NCI-H1105 (cell line): ENCODE data around the gene NRROS.
"Not testable (repeated sequence)": the region's sequence is repeated elsewhere in the genome, so short reads cannot be mapped to it uniquely, and the experiment has no call there.

Experiments used
- DNase-seq: peaks from one replicate; lab custom pipeline; 2025; lab: John Stamatoyannopoulos, UW

The NRROS gene

DNA sequence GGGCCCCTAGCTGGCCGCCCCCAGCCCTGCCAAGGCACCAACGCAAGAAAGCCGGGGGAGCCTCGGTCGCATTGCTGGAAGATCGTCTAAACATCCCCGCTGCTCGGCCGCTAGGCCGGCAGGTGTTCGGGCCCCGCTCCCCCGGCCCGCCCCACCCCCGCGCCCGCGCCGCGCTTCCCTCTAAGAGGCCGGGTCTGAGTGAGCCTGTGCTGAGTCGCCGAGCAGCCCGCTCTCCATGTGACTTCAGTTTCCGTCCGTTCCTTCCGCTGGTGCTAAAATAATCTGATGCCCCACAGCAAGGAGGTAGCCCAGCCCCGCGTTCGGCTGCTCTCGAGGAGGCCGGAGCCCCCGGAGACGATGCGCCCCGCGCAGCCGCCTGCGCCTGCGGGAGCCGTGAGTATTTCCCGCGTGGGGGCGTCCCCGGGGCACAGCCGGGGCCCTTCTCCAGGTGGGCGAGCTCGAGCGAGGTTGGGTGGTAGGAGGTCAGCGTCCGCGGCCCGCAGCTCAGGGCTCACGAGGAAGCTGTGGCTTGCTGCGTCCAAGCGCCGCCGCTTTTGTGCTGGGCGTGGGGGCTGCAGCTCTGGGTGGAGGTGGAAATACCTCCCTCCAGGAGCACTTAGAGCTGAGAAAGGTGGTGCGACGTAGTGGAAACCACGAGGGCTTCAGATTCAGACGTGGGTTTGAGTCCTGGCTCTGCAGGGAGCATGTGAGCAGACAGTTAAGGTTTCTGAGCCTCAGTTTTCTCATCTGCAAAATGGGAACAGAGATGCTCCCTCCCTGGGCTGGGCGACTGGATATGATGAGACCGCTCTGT, at the start of gene NRROS:
TSS of gene NRROS (plus strand) at position 212 of the 814 bp plus-strand sequence. CDS start 14,846 bp downstream, outside the sequence.
- DNase-seq: peak; percentile 75

GRCh38 chr3:196590279-196590678, 49.2 kb upstream of the NRROS start:
- DNase-seq: no peak

- DNase-seq: no peak
Observed at GRCh38 chr3:196596355-196596754, 43.1 kb upstream of the NRROS start.

GRCh38 chr3:196597971-196598733, 41.3 kb upstream of the NRROS start:
- not testable (repeated sequence) for DNase-seq

- DNase-seq: no peak
Observed at GRCh38 chr3:196599734-196600128, 39.8 kb upstream of the NRROS start.

DNA sequence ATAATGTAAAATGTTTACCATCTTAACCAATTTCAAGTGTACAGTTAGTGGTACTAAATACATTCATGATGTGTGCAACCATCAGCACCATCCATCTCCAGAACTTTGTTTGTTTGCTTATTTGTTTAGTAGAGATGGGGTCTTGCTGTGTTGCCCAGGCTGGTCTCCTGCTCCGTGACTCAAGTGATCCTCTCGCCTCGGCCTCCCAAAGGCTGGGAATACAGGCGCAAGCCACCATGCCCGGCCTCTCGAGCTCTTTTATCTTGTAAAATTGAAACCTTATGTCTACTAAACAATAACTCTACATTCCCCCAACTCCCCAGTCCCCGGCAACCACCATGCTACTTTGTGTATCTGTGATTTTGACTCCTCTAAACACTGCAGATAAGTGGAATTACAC, 39.1 kb upstream of the NRROS start:
- DNase-seq: no peak

- DNase-seq: no peak
Observed at GRCh38 chr3:196602673-196603072, 36.8 kb upstream of the NRROS start.

DNA sequence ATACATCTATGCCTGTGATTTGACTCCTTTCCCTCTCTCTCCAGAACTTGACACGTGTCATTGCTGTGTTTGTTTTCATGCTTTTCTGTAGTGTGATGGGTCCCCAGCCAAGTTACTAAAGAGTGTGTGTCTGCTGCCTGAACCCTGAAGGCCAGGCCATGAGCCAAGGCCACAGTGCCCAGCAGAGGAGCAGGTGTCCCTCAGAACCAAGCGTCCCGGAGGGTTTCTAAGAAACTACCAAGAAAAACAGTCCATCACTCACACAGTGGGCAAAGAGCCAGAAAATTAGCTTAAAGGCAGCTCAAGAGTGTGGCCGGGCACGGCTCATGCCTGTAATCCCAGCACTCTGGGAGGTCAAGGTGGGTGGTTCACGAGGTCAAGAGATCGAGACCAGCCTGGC, 35.8 kb upstream of the NRROS start:
- DNase-seq: no peak

DNA sequence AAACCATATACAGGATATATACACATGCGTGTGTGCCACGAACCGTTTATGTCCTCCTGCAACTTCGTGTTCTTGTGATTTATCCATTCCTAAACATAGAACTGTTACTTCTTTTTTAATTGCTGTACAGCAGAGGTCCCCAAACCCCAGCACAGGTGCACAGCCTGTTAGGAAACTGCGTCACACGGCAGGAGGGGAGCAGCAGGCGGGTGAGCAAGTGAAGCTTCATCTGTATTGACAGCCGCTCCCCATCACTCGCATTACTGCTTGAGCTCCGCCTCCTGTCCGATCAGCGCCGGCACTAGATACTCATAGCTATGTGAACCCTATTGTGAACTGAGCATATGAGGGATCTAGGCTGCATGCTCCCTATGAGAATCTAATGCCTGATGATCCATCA, 34.9 kb upstream of the NRROS start:
- DNase-seq: no peak

- no peak for DNase-seq
Observed at GRCh38 chr3:196608693-196609092, 30.8 kb upstream of the NRROS start.

DNA sequence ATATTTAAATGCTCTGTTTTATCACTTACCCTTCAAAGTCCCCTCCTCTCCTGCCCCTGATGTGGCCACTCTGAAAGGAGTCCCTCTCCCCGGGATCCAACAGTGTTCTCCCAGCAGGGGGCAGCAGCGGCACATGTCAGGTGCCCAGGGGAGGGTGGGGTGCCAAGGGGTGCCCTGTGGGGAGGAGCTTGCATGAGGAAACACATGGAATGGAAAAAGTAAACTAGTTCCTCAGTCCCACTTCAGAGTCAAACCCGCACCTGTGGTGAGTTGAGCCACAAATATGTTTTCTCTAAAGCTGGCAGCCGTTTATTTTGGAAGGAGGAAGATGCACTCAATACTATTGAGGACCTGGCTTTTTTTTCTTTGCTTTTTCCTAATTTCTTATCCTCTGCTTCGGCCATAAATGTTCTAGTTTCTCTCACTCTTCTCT, 30.1 kb upstream of the NRROS start:
- DNase-seq: peak; percentile 94

- no peak for DNase-seq
Observed at GRCh38 chr3:196609805-196610515, 29.5 kb upstream of the NRROS start.

GRCh38 chr3:196611761-196612483, 27.6 kb upstream of the NRROS start:
- DNase-seq: no peak

GRCh38 chr3:196615234-196615633, 24.3 kb upstream of the NRROS start:
- DNase-seq: not testable (repeated sequence)

- DNase-seq: no peak
Observed at GRCh38 chr3:196617256-196617655, 22.2 kb upstream of the NRROS start.

- DNase-seq: no peak
Observed at GRCh38 chr3:196619223-196619622, 20.3 kb upstream of the NRROS start.

- DNase-seq: not testable (repeated sequence)
Observed at GRCh38 chr3:196619627-196620026, 19.9 kb upstream of the NRROS start.

DNA sequence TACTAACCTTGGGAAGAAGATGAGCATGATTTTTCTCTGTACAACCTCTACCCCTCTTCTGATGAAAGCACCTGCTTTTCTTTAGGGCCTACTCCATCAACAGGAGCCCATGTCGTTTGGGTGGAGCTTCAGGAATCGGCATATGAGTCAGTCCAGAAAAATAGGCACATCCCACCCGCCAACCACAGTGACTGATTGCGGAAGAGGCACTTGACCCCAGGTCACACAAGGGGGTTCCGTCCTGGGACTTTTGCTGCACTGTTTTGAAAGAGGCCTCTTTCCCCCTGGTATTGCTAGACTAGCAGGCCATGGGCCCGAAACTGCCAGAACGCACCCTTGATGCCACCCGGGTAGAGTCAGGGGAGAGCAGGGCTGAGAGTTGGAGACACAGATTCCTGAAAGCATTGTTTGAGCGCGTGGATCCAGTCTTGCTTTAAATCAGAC, 19.3 kb upstream of the NRROS start:
- no peak for DNase-seq

DNA sequence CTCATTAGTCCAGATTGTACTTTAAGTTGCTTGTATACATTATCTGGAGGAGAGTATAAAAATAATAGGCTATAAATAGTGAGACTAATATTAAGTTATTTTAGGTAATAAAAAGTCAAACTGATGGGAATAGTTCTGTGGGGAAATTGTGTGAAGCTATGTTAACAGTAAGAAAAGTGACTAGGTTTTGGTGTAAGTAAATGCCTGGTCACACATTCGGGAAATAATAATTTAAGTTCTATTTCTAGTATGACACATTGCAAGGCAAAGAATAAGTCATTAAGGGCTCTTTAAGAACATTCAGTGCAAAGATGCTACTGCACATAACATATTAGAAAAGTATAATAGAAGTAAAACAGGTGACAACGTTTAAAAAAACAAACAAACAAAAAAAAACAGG, 18.8 kb upstream of the NRROS start:
- DNase-seq: no peak

- no peak for DNase-seq
Observed at GRCh38 chr3:196621611-196622010, 17.9 kb upstream of the NRROS start.

DNA sequence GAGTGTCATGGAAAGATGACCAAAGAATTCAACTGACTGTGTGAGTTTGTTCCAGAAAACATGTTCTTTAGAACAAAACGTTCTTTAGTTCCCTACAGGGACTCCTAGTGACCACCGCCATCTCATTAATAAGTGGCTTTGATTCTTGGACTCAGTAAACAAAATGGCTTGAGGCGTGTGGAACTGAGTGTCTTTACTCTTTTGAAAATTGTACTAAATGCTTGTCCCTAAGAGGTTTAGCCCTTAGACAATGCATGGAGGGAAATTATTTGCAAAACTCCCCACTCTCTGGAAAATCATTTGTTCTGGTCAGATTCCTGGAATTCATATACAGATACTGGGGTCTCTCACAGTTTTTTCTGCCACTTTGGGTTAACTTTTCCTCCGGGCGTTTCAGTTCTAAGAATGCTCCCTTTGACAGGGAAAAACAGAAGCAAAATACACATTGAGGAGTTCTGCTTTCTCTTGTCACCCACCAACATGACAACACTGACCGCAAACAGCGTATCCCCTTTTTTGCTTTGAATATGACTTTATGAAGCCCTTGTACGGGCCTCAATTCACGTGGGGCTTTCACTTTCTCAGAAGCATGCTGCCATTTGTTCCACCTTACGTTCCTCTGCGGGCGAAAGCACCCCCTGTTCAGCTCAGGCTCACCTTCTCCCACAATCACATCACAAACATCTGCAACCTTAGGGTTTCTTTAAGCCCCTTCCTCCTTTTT, 15.3 kb upstream of the NRROS start:
- DNase-seq: no peak
